Camera-type eye (tissue), 1 donor: ENCODE data around the gene DUSP22. TPM values are rescaled to one million over a fixed set of nuclear protein-coding genes. Genes with fewer than 3 reads are reported as not detected.

Experiments
- total RNA-seq: library from RNA; depleted of rRNA; stranded (reverse); fragments of >200 nt; gene quantifications from one replicate; pipeline ENCODE4 v1.2.3, GENCODE V29; 2014

The DUSP22 gene
- total RNA-seq: 34.5 TPM

GRCh38 chr6:291697-292505 is at the start of gene DUSP22:
Gene DUSP22, plus strand, starts transcription at chr6:292487. Its CDS starts 53 bp downstream, at chr6:292540.

GRCh38 chr6:391559-392440 is 99.5 kb downstream of the DUSP22 start, which contains the start of gene IRF4:
Gene IRF4, plus strand, starts transcription at chr6:391752. Its CDS starts 1,401 bp downstream, at chr6:393153.

Other genes starting within 250 kb of the DUSP22 start
- gene IRF4, start 99.3 kb downstream of the DUSP22 start, total RNA-seq: 7.6 TPM